Adrenal gland (tissue), 5 donors: ENCODE data around the gene PRKRIP1.

ENCODE experiments used
- POLR2A ChIP-seq, 2 donors: fragments of 450-650 bp; IDR thresholded peaks; one replicate each; pipeline ENCODE4 v1.6.1; 2017; ENCODE audit warnings: antibody characterized with exemption in 2 of 2, mild to moderate bottlenecking in 2 of 2, moderate library complexity in 1 of 2
- TF ChIP-seq, protein P1 (sequence below), 6 experiments: fragments of 450-650 bp in 4 of 6; fragments of 200-600 bp in 2 of 6; sonication (generic) in 1 of 6; IDR thresholded peaks; 1 replicate in 5 of 6; 2 replicates in 1 of 6; pipeline versions ENCODE4 v1.5.1 to v1.8.0; 2016 to 2021; ENCODE audit warnings: antibody characterized with exemption in 6 of 6, mild to moderate bottlenecking in 2 of 6, moderate library complexity in 1 of 6
- donor health status: DM: no; HTN: no; CAD: no.

DNA sequence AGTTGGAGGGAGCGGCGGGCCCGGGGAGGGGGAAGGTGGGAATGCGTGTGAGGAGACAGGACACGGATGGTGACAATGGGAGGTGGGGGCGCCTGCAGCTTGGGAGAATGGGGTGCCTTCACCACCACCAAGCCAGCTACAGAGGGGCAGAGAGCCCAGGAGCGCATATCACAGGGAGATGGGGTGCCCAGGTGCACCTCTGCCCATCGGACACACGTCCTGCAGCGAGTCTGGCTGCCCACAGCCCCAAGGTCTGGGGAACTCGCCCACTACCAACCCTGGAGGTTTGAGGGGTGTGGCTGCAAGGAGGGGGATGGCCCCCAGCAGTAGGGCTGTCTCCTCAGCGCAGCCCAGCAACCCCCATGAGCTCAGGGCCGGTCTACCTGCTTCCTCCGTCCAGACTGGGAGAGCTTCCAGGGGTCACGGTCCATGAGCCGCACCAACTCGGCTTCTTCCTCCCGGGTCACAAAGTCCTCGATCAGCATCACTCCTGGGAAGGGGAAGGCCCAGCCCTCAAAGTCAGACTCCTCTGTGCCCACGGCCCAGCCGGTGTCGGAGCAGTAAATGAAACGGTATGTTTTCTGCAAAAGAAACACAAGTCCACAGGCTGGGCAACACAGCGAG, 63.2 kb downstream of the PRKRIP1 start:
- no peak for TF ChIP-seq POLR2A (IDR thresholded peaks at IDR 0.05)
- TF ChIP-seq, protein P1, sequence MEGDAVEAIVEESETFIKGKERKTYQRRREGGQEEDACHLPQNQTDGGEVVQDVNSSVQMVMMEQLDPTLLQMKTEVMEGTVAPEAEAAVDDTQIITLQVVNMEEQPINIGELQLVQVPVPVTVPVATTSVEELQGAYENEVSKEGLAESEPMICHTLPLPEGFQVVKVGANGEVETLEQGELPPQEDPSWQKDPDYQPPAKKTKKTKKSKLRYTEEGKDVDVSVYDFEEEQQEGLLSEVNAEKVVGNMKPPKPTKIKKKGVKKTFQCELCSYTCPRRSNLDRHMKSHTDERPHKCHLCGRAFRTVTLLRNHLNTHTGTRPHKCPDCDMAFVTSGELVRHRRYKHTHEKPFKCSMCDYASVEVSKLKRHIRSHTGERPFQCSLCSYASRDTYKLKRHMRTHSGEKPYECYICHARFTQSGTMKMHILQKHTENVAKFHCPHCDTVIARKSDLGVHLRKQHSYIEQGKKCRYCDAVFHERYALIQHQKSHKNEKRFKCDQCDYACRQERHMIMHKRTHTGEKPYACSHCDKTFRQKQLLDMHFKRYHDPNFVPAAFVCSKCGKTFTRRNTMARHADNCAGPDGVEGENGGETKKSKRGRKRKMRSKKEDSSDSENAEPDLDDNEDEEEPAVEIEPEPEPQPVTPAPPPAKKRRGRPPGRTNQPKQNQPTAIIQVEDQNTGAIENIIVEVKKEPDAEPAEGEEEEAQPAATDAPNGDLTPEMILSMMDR (IDR thresholded peaks at IDR 0.05), result no peak
